ENCODE measurements around the gene KNDC1. TPM values are rescaled to one million over a fixed set of nuclear protein-coding genes. Genes with fewer than 3 reads are reported as not detected.

KNDC1 gene
- total RNA-seq, 6 experiments from 2014 or later = 0.54 to 11.6 (median 8.2) TPM

DNA sequence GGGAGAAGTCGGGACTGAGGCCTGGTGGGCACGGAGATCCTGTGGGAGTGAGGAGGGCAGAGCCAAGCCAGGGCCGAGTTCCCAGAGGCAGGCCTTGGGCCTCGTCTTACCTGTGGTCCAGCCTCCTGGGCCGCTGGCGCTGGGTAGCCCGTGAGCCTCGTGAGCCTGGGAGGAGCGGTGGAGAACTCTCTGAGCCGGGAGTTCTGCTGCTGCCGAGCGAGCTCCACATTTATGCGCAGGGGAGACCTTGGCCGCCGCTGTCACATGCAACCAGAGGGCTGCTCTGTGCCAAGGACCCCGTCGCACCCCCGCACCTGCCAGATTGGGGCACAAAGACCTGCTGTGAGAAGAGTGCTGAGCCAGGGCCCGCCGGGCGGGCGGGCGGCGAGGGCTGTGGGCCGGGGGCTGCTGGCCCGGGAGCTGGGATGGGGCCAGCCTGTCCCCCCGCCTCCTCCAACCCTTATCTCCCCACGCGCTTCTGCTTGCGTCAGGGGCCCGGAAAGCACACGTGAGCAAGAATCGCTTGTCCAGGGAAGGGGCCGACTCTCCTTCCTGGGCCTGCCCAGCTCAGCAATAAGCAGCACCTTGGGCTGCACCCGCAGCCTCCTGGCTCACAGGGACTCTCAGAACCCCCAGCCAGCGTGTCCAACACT, 87.8 kb downstream of the KNDC1 start:
- ATAC-seq (no peak), DNase-seq (no peak)
- TF ChIP-seq, protein P1, sequence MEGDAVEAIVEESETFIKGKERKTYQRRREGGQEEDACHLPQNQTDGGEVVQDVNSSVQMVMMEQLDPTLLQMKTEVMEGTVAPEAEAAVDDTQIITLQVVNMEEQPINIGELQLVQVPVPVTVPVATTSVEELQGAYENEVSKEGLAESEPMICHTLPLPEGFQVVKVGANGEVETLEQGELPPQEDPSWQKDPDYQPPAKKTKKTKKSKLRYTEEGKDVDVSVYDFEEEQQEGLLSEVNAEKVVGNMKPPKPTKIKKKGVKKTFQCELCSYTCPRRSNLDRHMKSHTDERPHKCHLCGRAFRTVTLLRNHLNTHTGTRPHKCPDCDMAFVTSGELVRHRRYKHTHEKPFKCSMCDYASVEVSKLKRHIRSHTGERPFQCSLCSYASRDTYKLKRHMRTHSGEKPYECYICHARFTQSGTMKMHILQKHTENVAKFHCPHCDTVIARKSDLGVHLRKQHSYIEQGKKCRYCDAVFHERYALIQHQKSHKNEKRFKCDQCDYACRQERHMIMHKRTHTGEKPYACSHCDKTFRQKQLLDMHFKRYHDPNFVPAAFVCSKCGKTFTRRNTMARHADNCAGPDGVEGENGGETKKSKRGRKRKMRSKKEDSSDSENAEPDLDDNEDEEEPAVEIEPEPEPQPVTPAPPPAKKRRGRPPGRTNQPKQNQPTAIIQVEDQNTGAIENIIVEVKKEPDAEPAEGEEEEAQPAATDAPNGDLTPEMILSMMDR (IDR thresholded peaks at IDR 0.05) = no peak
- no peak for TF ChIP-seq POLR2A (IDR thresholded peaks at IDR 0.05)
- Histone ChIP-seq H3K9me3 (no peaks in the 10 kb centered on the region), H3K27me3 (peaks cover 0 to 5% of the 10 kb centered on the region in 2 donors), H3K4me1 (no peaks in the 10 kb centered on the region), H3K36me3 (no peaks in the 10 kb centered on the region), H3K27ac (no peak overlapping the region), H3K4me3 (no peak overlapping the region)
- WGBS (ENCODE audit: insufficient coverage, low coverage, low lambda C conversion rate, missing lambda C conversion rate) = no CpG with 5 or more reads among the region's 36 CpGs
- intact Hi-C loops (cut with DNase I) = no loop called here

DNA sequence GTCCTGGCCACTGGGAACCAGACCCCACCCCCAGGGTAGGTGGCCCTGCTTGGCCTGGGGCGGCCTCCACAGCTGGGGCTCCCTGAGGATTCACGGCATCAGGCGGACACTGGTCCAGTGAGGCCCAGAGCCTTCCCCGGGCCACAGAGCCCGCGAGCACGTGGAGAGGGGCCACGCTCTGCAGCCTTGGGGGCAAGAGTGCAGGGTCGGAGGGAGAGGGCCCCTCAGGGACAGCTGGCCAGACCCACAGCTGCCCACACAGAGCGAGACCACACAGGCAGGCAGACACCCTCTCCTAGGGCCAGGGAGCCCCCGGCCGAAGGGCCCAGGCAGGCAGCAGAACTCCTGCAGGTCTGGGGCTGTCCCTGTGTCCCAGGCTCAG, 88.3 kb downstream of the KNDC1 start:
- peaks cover 0 to 5% of the 10 kb centered on the region in 2 donors for H3K27me3 ChIP-seq
- DNase-seq = no peak
- ATAC-seq = no peak
- H3K4me3 ChIP-seq = no peak overlapping the region
- H3K4me1 ChIP-seq = no peaks in the 10 kb centered on the region
- TF ChIP-seq, protein P1 (IDR thresholded peaks at IDR 0.05) = no peak
- TF ChIP-seq POLR2A (IDR thresholded peaks at IDR 0.05) = no peak
- H3K36me3 ChIP-seq = no peaks in the 10 kb centered on the region
- H3K27ac ChIP-seq = no peak overlapping the region
- no peaks in the 10 kb centered on the region for H3K9me3 ChIP-seq
- 100% methylated on average over 4 of the region's 12 CpGs for WGBS (ENCODE audit: insufficient coverage, low coverage, low lambda C conversion rate, missing lambda C conversion rate)
- intact Hi-C loops (cut with DNase I) = no loop called here

DNA sequence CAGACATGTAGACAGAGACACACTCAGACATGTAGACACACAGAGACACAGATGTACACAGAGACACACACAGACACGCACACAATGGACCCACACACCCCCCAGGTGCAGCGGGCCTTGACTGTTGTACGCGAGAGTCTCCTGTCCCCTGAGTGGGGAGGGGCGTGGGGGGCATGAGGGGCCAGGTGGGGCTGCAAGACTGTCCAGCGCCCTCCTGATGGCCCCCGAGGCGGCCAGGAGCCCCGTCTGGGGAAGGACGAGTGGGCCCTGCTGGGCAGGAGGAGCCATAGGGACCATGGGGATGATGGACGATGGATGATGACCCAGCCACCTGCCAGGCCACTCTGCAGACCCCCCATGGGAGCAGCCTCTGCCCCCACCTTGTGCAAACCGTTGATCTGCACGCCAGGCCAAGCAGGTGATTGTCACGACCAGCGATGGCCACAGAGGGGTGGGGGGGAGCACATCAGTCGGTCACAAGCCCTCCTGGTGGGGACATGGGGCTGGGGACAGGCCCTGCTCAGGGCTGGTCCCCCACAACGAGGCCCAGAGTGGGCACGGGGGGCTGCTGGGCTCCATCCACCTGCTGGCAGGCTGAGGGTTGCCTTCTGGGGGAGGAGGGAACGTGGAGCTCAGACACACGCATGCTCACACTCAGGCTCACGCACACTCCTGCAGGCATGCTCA, 89.2 kb downstream of the KNDC1 start:
- H3K27me3 ChIP-seq = peaks cover 0 to 5% of the 10 kb centered on the region in 2 donors
- no peak for TF ChIP-seq POLR2A (IDR thresholded peaks at IDR 0.05)
- TF ChIP-seq, protein P1 (IDR thresholded peaks at IDR 0.05) = no peak
- WGBS (ENCODE audit: insufficient coverage, low coverage, low lambda C conversion rate, missing lambda C conversion rate) = 24% methylated on average over 4 of the region's 21 CpGs
- intact Hi-C loops (cut with DNase I) = no loop called here
- no peaks in the 10 kb centered on the region for H3K4me1 ChIP-seq
- DNase-seq = no peak
- no peaks in the 10 kb centered on the region for H3K9me3 ChIP-seq
- no peak overlapping the region for H3K27ac ChIP-seq
- H3K4me3 ChIP-seq = no peak overlapping the region
- H3K36me3 ChIP-seq = no peaks in the 10 kb centered on the region
- ATAC-seq = no peak

DNA sequence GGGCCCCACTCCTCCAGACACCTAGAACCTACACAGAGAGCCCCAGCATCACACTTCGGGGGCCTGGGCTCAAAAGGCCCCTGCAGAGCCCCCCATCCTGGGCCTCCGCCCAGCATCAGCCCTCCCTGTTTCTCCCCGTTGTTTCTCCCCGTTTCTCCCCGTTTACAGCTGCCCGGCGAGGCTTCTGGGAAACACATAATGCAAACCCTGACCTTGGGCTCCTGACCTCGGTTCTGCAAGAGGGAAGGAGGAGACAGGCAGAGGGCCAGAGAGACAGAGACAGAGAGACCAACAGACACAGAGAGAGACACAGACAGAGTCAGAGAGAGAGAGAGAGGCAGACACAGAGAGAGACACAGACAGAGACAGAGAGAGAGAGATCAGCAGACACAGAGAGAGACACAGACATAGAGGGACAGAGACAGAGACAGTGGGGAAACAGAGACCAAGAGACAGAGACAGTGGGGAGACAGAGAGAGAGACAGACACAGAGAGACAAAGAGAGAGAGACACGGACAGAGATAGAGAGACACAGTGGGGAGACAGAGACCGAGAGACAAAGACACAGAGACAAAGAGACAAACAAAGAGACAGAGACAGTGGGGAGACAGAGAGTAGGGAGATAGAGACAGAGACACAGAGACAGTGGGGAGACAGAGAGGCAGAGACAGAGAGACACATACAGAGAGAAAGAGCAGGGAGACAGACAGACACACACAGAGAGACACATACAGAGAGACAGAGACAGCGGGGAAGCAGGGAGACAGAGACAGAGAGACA, 90.1 kb downstream of the KNDC1 start:
- Histone ChIP-seq H3K36me3 (no peaks in the 10 kb centered on the region), H3K27me3 (no peaks in the 10 kb centered on the region), H3K9me3 (no peaks in the 10 kb centered on the region), H3K27ac (no peak overlapping the region), H3K4me3 (no peak overlapping the region), H3K4me1 (no peaks in the 10 kb centered on the region)
- intact Hi-C loops (cut with DNase I) = no loop called here
- no peak for DNase-seq
- 41% methylated on average over 10 of the region's 11 CpGs for WGBS (ENCODE audit: insufficient coverage, low coverage, low lambda C conversion rate, missing lambda C conversion rate)
- no peak for TF ChIP-seq POLR2A (IDR thresholded peaks at IDR 0.05)
- TF ChIP-seq, protein P1 (IDR thresholded peaks at IDR 0.05) = no peak
- ATAC-seq = peak; percentile 4 to 78 (median 51)

Measured in right lobe of liver (tissue), 6 donors.